Retinal pigment epithelial cell (primary cell): ENCODE data around the gene NR1I3.
A peak's percentile ranks its signal among the peaks of the same experiment; 100 is the strongest.

Source experiments
- DNase-seq: peaks from one replicate; pipeline ENCODE4 v3.0.0-alpha.2; 2010; ENCODE audit warnings: low read depth
- H3K4me3 ChIP-seq: 2 replicates; pipeline ENCODE4 v1.5.1; 2011; ENCODE audit warnings: mild to moderate bottlenecking, low read length, control low read depth, moderate library complexity
- TF ChIP-seq, protein P1 (sequence below): conservative IDR thresholded peaks from 2 replicates; pipeline ENCODE4 v1.5.1; 2011; ENCODE audit warnings: low read depth, low read length, control low read depth, inconsistent platforms

The NR1I3 gene

DNA sequence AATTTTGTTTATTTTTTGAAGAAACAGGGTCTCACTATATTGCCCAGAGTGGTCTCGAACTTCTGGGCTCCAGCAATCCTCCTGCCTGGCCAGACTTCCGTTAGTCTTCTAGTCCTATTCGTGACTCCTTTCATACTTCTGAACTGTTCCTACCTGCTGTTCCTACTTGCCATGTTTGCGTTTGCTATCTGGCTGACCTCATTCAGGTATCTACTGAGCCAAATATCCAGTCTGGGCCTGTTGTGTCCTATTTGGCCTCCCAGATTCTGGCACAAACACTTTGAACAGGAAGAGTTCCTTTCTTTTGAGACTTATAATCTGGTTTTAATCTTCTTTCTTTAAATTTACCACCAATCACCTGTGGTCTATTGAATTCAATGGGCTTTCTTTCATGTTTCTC, 6.9 kb upstream of the NR1I3 start:
- DNase-seq = no peak
- TF ChIP-seq, protein P1, sequence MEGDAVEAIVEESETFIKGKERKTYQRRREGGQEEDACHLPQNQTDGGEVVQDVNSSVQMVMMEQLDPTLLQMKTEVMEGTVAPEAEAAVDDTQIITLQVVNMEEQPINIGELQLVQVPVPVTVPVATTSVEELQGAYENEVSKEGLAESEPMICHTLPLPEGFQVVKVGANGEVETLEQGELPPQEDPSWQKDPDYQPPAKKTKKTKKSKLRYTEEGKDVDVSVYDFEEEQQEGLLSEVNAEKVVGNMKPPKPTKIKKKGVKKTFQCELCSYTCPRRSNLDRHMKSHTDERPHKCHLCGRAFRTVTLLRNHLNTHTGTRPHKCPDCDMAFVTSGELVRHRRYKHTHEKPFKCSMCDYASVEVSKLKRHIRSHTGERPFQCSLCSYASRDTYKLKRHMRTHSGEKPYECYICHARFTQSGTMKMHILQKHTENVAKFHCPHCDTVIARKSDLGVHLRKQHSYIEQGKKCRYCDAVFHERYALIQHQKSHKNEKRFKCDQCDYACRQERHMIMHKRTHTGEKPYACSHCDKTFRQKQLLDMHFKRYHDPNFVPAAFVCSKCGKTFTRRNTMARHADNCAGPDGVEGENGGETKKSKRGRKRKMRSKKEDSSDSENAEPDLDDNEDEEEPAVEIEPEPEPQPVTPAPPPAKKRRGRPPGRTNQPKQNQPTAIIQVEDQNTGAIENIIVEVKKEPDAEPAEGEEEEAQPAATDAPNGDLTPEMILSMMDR = no peak
- no peak overlapping the region for H3K4me3 ChIP-seq

DNA sequence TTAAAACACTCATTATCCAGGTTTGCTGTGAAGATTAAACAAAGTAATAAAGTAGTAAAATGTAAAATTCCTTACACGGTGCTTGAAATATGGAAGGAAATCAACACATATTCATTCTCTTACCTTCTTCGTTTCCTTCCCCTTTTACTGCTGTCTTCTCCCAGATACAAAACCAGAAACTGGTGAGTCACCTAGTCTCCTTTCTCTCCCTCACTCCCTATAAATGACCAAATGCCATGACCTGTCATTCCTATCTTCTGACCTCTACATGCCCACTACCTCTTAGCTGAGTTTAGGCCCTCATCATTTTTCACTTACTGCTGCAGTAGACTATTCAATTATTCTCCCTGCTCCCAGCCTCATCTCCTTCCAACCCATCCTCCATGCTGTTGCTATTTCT, 4.3 kb upstream of the NR1I3 start:
- TF ChIP-seq, protein P1 = no peak
- no peak overlapping the region for H3K4me3 ChIP-seq
- DNase-seq = no peak

DNA sequence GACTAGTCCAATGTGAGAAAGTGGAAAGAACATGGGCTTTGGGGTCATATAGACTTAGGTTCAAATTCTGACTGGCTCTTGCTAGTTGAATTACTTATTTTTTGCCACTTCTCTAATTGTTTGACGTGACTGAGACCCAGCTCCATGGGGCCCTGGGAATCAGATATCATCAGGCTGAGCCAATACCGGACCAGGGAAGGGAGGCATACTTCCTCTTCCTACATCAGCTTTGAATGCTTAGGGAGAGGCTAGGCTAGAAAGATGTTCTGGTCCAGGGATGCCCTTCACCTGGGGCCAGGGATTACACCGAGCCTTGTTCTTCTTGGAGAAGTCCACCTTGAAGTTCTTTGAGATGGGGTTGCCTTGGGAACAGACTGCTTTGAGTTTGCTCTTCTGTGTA, 3.7 kb upstream of the NR1I3 start:
- TF ChIP-seq, protein P1 = no peak
- DNase-seq = no peak
- no peak overlapping the region for H3K4me3 ChIP-seq

DNA sequence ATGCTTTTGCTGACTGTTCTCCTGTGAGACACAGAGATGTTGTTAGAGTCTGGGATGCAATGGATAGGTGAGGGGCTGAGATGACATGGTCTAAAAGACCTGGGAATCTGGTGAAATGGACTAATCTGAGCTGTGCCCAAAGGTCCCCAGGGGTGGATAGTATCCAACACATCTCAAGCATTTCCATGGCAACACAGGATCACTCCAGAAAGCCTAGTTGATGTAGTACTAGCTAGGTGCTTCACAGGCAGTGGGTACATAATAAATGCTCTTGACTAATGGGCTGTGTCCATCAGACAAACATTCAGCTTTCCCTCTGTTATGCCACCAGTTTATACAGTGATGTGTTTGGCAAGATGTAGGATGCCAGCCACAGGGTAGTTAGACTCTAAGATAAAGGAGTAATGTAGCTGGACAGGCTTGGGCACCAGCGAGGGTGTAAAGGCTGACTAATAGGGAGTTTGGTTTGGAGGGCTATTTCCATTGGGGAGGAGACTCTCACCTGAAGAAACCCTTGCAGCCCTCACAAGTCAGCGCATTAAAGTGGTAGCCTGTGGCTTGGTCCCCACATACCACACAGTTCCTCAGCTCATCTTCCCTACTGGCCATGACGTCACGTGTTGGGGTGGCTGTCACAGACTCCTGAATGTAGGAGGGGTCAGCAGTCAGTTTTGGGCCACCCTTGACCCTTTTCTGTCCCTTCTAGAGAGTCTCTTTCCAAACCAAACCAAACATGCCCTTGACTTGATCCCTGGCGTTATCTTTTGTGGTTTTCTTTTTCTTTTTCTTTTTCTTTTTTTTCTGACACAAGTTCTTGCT, 1.8 kb downstream of the NR1I3 start:
- no peak for DNase-seq
- no peak overlapping the region for H3K4me3 ChIP-seq
- TF ChIP-seq, protein P1 = no peak

DNA sequence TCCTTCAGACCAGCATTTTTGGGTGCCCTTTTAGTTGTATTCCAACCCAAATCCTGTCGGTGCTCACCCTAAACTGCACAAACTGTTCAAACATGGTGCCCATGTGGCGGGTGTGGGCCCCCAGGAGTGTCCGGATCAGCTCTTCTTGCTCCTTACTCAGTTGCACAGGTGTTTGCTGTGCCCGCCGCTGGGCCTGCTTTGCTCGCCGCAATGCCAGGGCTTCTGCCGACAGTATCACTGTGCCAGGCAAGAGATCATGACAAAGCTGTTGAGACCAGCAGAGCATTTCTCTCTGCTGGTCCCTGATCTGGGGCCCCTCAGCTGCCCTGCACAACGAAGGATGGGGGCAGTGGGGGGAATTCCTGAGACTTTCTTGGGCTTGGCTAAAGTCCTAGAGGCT, 4.9 kb downstream of the NR1I3 start:
- TF ChIP-seq, protein P1 = no peak
- no peak for DNase-seq
- no peak overlapping the region for H3K4me3 ChIP-seq

DNA sequence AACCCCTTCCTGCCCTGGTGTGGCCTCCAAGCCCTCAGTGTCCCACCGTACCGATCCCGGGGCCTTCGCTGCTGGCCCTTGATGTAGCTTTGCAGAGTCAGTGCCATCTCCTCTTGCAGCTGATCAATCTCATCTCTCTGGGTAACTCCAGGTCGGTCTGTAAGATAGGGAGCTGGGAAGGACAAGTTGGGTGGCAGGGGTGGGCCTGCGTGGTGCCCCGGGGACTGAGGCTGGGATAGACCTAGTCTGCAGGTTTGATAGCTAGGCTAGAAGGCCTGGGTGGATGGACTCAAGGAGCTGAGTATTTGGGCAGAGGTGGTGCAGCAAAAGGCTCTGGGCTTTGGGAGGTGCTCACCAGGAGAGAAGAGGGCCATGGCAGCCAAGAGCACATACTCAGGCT, 7.2 kb downstream of the NR1I3 start:
- no peak overlapping the region for H3K4me3 ChIP-seq
- TF ChIP-seq, protein P1 = no peak
- no peak for DNase-seq

DNA sequence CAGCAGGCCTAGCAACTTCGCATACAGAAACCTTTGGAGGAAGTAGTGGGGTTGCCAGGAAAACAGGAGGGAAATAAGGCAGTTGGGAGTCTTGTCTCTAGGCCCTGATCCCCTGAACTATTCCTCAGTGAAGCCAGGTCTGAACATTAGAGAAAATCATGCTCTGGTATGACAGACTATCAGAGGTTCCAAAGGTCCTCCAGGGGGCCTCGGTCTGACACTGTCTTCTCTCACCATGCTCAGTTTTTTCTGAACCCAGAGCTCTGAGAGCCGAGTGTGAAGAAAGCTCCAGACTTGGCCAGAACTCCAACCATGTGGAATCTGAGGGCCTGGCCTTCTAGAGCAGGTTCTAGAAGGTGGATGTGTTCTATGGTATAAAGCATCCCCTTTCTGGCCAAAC, 8.1 kb downstream of the NR1I3 start:
- H3K4me3 ChIP-seq = no peak overlapping the region
- no peak for DNase-seq
- TF ChIP-seq, protein P1 = peak; percentile 18
